GM08714 (cell line): ENCODE data around the gene ATP6V1B1.
A peak's percentile ranks its signal among the peaks of the same experiment; 100 is the strongest.

Source experiments
- H3K4me3 ChIP-seq: fragments of 200-500 bp; sonication (Bioruptor generic); 2 replicates; pipeline ENCODE4 v1.5.1; 2014; ENCODE audit warnings: mild to moderate bottlenecking, low read length, inconsistent platforms
- ZNF274 ChIP-seq: IDR thresholded peaks from 2 replicates; pipeline ENCODE4 v1.6.1; 2012; ENCODE audit warnings: mild to moderate bottlenecking, low read depth, low read length

Gene ATP6V1B1

GRCh38 chr2:70935468-70936164, at the start of gene ATP6V1B1:
Gene ATP6V1B1 (plus strand): TSS chr2:70935900. CDS start chr2:70935955, 55 bp downstream.
- no peak for TF ChIP-seq ZNF274
- H3K4me3 ChIP-seq = no peak within 1 kb of the TSS

GRCh38 chr2:70886541-70886987, 49.1 kb upstream of the ATP6V1B1 start:
- no peak overlapping the region for H3K4me3 ChIP-seq
- no peak for TF ChIP-seq ZNF274

GRCh38 chr2:70887208-70887549, 48.5 kb upstream of the ATP6V1B1 start:
- peak overlapping the region; percentile 14; the same call in 1 of the 2 replicates for H3K4me3 ChIP-seq
- no peak for TF ChIP-seq ZNF274

DNA sequence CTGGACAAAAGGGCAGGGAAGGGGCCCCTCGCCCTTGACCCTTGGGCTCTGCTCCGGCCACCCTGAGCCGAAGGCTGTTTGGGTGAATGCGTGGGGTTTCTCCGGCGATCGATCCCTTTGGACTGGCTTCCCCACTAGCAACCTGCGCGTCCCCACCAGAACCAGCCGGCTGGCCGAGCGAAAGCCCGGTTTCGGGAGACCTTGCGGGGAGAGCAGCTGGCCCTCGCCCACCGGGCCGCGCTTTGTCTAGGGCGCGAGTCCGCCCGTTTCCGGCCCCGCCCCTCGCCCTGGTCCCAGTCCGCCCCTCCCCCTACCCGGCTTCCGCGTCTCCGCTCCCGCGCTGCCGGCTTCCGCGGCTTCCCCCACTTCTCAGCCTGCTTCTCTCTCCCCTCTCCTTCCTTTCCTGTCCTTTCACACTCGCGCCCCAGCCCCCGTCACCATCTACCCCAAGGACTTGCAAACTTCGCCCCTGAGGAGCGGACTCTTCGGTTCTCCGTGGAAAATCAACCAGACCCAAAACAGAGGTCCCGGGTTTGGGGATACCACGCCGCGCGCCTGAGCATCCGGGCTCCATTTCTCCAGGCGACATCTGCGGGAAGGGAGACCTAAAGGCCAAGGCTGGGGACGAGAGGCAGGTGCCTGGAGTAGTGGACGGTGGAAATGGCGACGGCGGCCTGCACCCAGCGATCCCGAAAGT, 48.0 kb upstream of the ATP6V1B1 start:
- TF ChIP-seq ZNF274 = no peak
- H3K4me3 ChIP-seq = peak overlapping the region; percentile 14; the same call in 1 of the 2 replicates

DNA sequence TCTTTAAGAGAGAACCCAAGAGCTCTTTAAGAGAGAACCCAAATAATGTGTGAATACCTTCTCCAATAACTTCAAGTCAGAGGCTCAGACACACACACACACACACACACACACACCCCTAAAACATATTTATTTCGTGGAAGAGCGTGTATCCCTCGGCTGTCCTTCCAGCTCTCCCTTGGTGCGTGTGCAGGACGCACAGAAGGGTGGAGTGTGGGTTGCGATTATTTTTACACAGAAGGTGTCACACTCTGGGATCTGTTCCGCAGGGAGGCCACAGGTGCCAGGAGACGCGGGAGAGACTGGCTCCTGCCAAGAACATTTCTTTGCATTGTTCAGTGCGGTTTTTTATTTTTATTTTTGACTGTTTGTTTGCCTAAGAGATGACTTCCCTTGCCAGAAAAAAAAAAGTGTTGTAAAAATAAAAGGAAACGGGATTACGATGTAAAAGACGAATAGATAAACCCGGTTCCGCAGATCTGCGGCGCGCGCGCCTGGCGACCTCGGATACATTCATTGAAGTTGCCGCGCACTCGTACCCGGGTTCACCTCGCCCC, 47.3 kb upstream of the ATP6V1B1 start:
- TF ChIP-seq ZNF274 = no peak
- H3K4me3 ChIP-seq = no peak overlapping the region

- no peak overlapping the region for H3K4me3 ChIP-seq
Observed at GRCh38 chr2:70888923-70889715, 46.6 kb upstream of the ATP6V1B1 start.

GRCh38 chr2:70889716-70890037, 46.0 kb upstream of the ATP6V1B1 start:
- H3K4me3 ChIP-seq = no peak overlapping the region
- no peak for TF ChIP-seq ZNF274

More at GRCh38 chr2:70888923-70889715, 46.6 kb upstream of the ATP6V1B1 start:
- no peak for TF ChIP-seq ZNF274

GRCh38 chr2:70890469-70891065, 45.1 kb upstream of the ATP6V1B1 start:
- no peak overlapping the region for H3K4me3 ChIP-seq
- TF ChIP-seq ZNF274 = no peak

DNA sequence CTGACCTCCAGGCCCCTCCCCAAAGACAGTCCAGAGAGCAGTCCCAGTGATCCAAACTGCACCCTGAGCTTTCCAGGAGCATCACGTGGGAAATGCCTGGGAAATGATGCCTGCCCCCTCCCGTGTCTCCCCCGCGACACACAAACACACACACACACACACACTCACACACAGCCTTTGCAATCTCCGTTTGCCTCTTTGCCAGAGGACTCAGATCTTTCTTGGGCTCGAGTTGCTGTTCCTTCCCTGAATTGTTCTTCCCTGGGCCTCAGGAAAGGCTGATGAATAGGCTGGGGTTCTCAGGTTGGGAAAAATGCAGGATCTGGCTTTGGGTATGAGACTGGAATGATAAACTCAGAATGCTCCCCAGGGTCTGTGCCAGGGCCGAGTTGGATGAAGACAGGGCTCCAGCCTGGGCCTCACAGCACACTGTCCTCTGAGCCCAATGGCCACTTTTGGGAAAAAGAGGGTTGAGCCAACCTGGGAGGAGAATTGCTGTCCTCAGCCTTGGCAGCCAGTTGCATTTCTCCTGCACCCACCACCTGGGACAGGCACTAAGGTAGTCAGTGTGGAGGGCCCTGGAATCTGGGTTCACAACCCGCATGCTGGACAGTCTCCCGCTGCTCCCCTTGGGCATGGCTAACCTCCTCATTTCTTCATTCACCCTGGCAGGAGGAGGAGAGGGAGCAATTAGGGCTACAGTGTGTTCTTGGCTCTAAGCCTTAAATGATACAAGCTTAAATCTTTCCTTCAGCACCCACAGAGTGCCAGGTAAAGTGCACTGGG, 43.9 kb upstream of the ATP6V1B1 start:
- no peak overlapping the region for H3K4me3 ChIP-seq
- TF ChIP-seq ZNF274 = no peak

- TF ChIP-seq ZNF274 = no peak
- H3K4me3 ChIP-seq = no peak overlapping the region
Observed at GRCh38 chr2:70892750-70893149, 43.0 kb upstream of the ATP6V1B1 start.

DNA sequence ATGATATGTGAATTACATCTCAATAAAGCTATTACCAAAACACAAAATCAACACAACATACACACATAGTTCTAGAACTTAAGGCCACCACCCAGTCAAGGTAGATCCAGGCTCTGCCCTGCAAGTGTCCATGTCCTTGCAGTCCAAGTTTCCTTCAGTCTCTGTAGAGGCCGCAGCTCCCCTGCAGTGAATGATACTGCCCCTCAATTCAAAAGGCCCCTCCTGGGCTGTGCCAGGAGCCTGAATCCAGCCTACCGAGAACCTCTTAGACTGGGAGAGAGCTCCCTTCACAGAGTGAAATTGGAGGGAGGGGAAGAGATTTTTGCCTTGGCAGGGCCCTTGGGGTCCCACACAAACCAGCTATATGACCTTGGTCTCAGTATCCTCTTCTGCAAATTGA, 42.5 kb upstream of the ATP6V1B1 start:
- TF ChIP-seq ZNF274 = no peak
- no peak overlapping the region for H3K4me3 ChIP-seq

DNA sequence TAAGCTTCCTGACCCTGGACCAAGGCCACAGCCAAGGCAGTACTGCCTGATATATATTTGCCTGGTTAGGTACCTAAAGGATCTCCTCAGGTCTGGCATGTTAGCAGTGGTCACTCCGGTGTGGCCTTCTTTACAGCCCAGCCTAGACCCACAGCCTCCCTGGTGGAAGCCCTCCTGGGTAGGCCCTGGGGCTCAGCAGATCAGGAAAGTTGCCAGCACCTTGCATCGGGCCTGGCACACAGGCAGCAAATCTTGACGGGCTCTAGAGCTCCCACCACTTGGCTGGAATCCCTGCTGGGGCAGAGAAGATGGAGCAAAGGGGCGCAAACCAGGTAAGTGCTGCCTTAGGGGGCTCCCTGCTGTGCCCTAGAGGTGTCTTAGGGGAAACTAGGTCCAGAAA, 40.9 kb upstream of the ATP6V1B1 start:
- no peak overlapping the region for H3K4me3 ChIP-seq
- TF ChIP-seq ZNF274 = no peak

- H3K4me3 ChIP-seq = no peak overlapping the region
- no peak for TF ChIP-seq ZNF274
Observed at GRCh38 chr2:70895249-70895648, 40.5 kb upstream of the ATP6V1B1 start.
